Left ventricle myocardium inferior (tissue), 1 donor: ENCODE data around the gene EIF4E2. TPM values are rescaled to one million over a fixed set of nuclear protein-coding genes. Genes with fewer than 3 reads are reported as not detected.
A peak's percentile ranks its signal among the peaks of the same experiment; 100 is the strongest.

Source experiments
- DNase-seq: peaks from one replicate; pipeline ENCODE4 v3.0.0-alpha.2; 2020
- H3K27ac ChIP-seq: fragments of 200-600 bp; replicated peaks from 2 replicates; pipeline ENCODE4 v1.8.0; 2021
- H3K27me3 ChIP-seq: fragments of 200-600 bp; 2 replicates; pipeline ENCODE4 v1.8.0; 2021; ENCODE audit warnings: low read depth
- H3K36me3 ChIP-seq: fragments of 200-600 bp; 2 replicates; pipeline ENCODE4 v1.8.0; 2021
- H3K4me1 ChIP-seq: fragments of 200-600 bp; 2 replicates; pipeline ENCODE4 v1.8.0; 2021
- H3K4me3 ChIP-seq: fragments of 200-600 bp; 2 replicates; pipeline ENCODE4 v1.8.0; 2021; ENCODE audit warnings: mild to moderate bottlenecking, moderate library complexity
- H3K9me3 ChIP-seq: fragments of 200-600 bp; replicated peaks from 2 replicates; pipeline ENCODE4 v1.8.0; 2021
- intact Hi-C: fragments of 100-400 bp; cut with micrococcal nuclease; formaldehyde crosslinking; loops from one replicate; pipeline ENCODE4 v1.11.0; 2022
- total RNA-seq: library from RNA; stranded (reverse); fragmentation: NEBNext Ultra II Directional; extraction: Animal tissue kit (Norgen Biotek cat#: 25700); gene quantifications from one replicate; pipeline ENCODE4 v1.2.1, GENCODE V29; 2021
- TF ChIP-seq, protein P1 (sequence below): fragments of 200-600 bp; IDR thresholded peaks from 2 replicates; pipeline ENCODE4 v1.8.0; 2021; ENCODE audit warnings: antibody characterized with exemption, mild to moderate bottlenecking, borderline replicate concordance
- donor health status: DM: no; HTN: yes; CAD: no; lungs with severe emphysema.

The EIF4E2 gene
- total RNA-seq, 1 donor from 2014 or later = 44.2 TPM

DNA sequence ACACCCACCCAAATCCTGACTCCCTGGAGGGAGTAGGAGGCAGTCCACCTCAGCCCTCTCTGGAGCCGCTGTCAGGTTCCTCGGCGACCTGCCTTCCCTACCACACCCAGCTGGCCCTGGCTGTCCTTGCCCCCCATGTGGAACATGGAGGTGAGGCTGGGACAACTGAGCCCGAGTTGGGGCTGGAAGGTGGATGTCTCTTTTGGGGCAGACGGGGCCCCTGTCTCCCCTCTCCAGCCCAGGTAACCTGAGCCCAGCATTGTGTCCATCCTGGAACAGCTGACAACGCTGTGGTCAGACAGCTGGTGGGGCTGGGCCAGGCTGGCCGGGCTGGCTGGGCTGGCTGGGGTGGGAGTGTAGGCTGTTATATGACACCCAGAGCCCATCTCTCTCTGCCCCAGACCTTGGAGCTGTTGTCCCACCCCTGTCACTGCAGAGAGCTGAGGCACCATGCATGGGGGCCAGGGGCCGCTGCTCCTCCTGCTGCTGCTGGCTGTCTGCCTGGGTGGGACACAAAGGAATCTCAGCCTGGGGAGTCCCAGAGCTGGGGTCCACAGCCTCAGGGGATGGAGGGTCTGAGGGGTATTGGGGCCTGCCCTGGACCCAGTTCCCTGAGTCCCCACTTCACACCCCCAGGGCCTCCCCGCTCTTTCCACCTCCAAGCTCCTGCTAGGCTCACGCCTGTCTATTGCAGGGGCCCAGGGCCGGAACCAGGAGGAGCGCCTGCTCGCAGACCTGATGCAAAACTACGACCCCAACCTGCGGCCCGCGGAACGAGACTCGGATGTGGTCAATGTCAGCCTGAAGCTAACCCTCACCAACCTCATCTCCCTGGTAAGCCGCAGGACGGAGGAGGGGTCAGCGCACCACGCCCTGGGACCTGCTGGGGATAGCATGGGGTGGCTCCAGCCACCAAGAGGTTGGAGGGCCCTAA, 10.9 kb upstream of the EIF4E2 start, which contains the start of gene CHRNG:
Gene CHRNG, plus strand, starts transcription at position 395 of the 934 bp plus-strand sequence. Its CDS starts 56 bp downstream, at position 451.
- no peak within 1 kb of the TSS for H3K4me3 ChIP-seq

DNA sequence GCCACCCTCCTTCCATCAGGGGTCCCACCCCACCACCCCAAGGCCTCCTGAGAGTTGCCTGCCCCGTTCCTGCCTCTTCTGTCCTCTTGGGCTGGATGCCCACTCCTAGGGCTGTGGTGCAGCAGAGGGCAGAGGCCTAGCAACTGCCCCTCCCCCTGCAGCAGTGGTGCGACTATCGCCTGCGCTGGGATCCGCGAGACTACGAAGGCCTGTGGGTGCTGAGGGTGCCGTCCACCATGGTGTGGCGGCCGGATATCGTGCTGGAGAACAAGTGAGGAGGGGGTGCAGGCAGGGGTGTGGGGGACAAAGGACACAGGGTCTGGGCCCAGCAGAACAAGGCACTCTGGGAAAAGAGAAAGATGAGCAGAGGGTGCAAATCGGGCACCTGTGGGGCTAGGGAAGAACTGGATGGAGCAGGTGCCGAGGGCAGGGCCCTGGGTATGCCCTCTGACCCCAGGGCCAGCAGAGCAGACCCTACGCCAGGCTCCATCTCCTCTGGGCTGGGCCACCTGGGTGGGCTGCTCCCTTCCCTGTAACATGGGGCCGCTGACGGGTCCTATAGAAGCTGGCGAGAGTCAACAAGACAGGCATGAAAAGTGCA, 9.9 kb upstream of the EIF4E2 start:
- H3K27ac ChIP-seq = no peak overlapping the region
- H3K9me3 ChIP-seq = peaks cover 10% of the 10 kb centered on the region
- H3K4me1 ChIP-seq = peaks cover 7% of the 10 kb centered on the region
- no peaks in the 10 kb centered on the region for H3K36me3 ChIP-seq
- TF ChIP-seq, protein P1, sequence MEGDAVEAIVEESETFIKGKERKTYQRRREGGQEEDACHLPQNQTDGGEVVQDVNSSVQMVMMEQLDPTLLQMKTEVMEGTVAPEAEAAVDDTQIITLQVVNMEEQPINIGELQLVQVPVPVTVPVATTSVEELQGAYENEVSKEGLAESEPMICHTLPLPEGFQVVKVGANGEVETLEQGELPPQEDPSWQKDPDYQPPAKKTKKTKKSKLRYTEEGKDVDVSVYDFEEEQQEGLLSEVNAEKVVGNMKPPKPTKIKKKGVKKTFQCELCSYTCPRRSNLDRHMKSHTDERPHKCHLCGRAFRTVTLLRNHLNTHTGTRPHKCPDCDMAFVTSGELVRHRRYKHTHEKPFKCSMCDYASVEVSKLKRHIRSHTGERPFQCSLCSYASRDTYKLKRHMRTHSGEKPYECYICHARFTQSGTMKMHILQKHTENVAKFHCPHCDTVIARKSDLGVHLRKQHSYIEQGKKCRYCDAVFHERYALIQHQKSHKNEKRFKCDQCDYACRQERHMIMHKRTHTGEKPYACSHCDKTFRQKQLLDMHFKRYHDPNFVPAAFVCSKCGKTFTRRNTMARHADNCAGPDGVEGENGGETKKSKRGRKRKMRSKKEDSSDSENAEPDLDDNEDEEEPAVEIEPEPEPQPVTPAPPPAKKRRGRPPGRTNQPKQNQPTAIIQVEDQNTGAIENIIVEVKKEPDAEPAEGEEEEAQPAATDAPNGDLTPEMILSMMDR = no peak
- H3K4me3 ChIP-seq = no peak overlapping the region
- intact Hi-C loops = no loop called here
- peaks cover 29% of the 10 kb centered on the region for H3K27me3 ChIP-seq
- DNase-seq = peak; percentile 1

More for the DNA sequence above, 10.9 kb upstream of the EIF4E2 start, which contains the start of gene CHRNG:
- DNase-seq = peak; percentile 8
- Histone ChIP-seq H3K27me3 (peaks cover 34% of the 10 kb centered on the region), H3K4me1 (peaks cover 4% of the 10 kb centered on the region), H3K9me3 (peaks cover 10% of the 10 kb centered on the region), H3K27ac (no peak within 1 kb of the TSS), H3K36me3 (no peaks in the 10 kb centered on the region)
- TF ChIP-seq, protein P1 = no peak
- intact Hi-C loops = no loop called here

DNA sequence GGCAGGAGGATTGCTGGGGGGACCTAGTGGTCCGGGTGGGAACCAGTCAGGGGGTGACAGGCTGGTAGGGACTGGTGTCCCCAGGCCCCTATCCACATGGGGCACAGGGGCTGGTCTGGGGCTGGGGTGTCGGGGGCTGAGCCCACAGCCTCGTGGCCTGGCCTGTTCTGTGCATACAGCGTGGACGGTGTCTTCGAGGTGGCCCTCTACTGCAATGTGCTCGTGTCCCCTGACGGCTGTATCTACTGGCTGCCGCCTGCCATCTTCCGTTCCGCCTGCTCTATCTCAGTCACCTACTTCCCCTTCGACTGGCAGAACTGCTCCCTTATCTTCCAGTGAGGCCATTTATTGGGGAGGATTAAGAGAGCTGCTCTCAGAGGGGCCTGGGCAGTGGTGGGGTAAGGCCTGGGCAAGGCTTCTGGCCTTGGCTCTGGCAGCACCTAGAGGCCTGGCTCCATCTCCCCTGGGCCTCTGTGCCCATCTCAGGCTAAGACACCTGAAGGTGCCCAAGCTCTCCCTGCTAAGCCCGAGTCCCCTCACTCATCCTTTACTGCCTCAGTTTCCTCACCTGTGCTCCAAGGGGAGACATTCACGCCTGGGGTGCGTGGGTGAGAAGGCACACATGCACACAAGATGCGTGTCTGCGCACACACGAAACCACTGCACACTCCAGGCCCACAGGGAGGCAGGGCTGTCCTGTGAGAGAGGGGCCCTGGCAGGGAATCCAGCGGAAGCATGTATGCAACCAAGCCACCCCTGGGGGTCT, 9.1 kb upstream of the EIF4E2 start:
- H3K36me3 ChIP-seq = no peaks in the 10 kb centered on the region
- H3K4me3 ChIP-seq = no peak overlapping the region
- peaks cover 2% of the 10 kb centered on the region for H3K9me3 ChIP-seq
- peaks cover 25% of the 10 kb centered on the region for H3K27me3 ChIP-seq
- TF ChIP-seq, protein P1 = no peak
- H3K27ac ChIP-seq = no peak overlapping the region
- intact Hi-C loops = no loop called here
- DNase-seq = no peak
- peaks cover 13% of the 10 kb centered on the region for H3K4me1 ChIP-seq

- H3K4me3 ChIP-seq = no peak overlapping the region
- TF ChIP-seq, protein P1 = no peak
- peaks cover 17% of the 10 kb centered on the region for H3K27me3 ChIP-seq
- no peaks in the 10 kb centered on the region for H3K36me3 ChIP-seq
- peaks cover 12% of the 10 kb centered on the region for H3K4me1 ChIP-seq
- DNase-seq = no peak
- intact Hi-C loops = no loop called here
- no peak overlapping the region for H3K27ac ChIP-seq
- no peaks in the 10 kb centered on the region for H3K9me3 ChIP-seq
Observed at GRCh38 chr2:232541961-232542714, 8.4 kb upstream of the EIF4E2 start.
